Liver (tissue), 3 donors: ENCODE data around the gene FZD7.

Experiments used
- ATF3 ChIP-seq: IDR thresholded peaks from 2 replicates; pipeline ENCODE4 v1.6.1; 2016; ENCODE audit warnings: antibody characterized with exemption
- CTCF ChIP-seq: fragments of 150-350 bp; IDR thresholded peaks from 2 replicates; pipeline ENCODE4 v1.5.1; 2017; ENCODE audit warnings: improper control_type of control experiment, low read depth, low read length; ENCODE audit not compliant: missing input control
- GABPA ChIP-seq, 2 donors: IDR thresholded peaks in 1 of 2; conservative IDR thresholded peaks in 1 of 2; 2 replicates each; pipeline ENCODE4 v1.6.1; 2016; ENCODE audit warnings: antibody characterized with exemption in 2 of 2, mild to moderate bottlenecking in 1 of 2, moderate library complexity in 1 of 2
- JUND ChIP-seq, 2 donors: IDR thresholded peaks; 2 replicates each; pipeline ENCODE4 v1.6.1; 2016; ENCODE audit warnings: antibody characterized with exemption in 2 of 2
- RAD21 ChIP-seq, 2 donors: IDR thresholded peaks; 2 replicates each; pipeline ENCODE4 v1.6.1; 2016; ENCODE audit warnings: antibody characterized with exemption in 2 of 2, mild to moderate bottlenecking in 2 of 2
- SP1 ChIP-seq: IDR thresholded peaks from 2 replicates; pipeline ENCODE4 v1.6.1; 2018; ENCODE audit warnings: antibody characterized with exemption, mild to moderate bottlenecking
- TAF1 ChIP-seq: conservative IDR thresholded peaks from 2 replicates; pipeline ENCODE4 v1.6.1; 2016; ENCODE audit warnings: antibody characterized with exemption, mild to moderate bottlenecking
- donor health status: healthy.
- donor health status: healthy.

- TF ChIP-seq SP1 (no peak), RAD21 (IDR thresholded peaks at IDR 0.05) (no peak), GABPA (IDR thresholded peaks at IDR 0.05 in 1 of 2, conservative IDR thresholded peaks at IDR 0.05 in 1 of 2) (no peak), TAF1 (no peak), ATF3 (no peak), CTCF (no peak), JUND (IDR thresholded peaks at IDR 0.05) (no peak)
Measured at GRCh38 chr2:202014318-202014717, 19.3 kb upstream of the FZD7 start.
